C4-2B (cell line): Measurements from ENCODE around the gene METTL23.

ENCODE experiments used
- CTCF ChIP-seq: fragments of 450-650 bp; conservative IDR thresholded peaks from 2 replicates; pipeline ENCODE4 v1.5.1; 2017; ENCODE audit warnings: mild to moderate bottlenecking
- ZFX ChIP-seq: fragments of 450-650 bp; IDR thresholded peaks from 2 replicates; pipeline ENCODE4 v1.6.1; 2017

- TF ChIP-seq CTCF (peak; percentile 91), ZFX (no peak)
Measured at GRCh38 chr17:76681222-76682137, 45.2 kb upstream of the METTL23 start.
